Esophagus squamous epithelium (tissue), 5 donors: ENCODE measurements around the gene KCNN4. TPM values are rescaled to one million over a fixed set of nuclear protein-coding genes. Genes with fewer than 3 reads are reported as not detected.

Source experiments
- DNase-seq: peaks from one replicate; lab custom pipeline; 2025; lab: John Stamatoyannopoulos, UW
- H3K27ac ChIP-seq, 4 donors: fragments of 200-600 bp; sonication (generic); one replicate each; pipeline ENCODE4 v1.5.1; 2016 to 2019; ENCODE audit warnings: mild to moderate bottlenecking in 1 of 4
- H3K27me3 ChIP-seq, 4 donors: fragments of 200-600 bp; sonication (generic); 1 replicate in 3 of 4; 2 replicates in 1 of 4; pipeline versions ENCODE4 v1.5.1 to v1.6.0; 2017 to 2021; ENCODE audit warnings: antibody characterized with exemption in 1 of 4
- H3K36me3 ChIP-seq, 3 donors: fragments of 200-600 bp; sonication (generic); one replicate each; pipeline ENCODE4 v1.5.1; 2016 to 2019
- H3K4me1 ChIP-seq, 3 donors: fragments of 200-600 bp; sonication (generic); one replicate each; pipeline ENCODE4 v1.5.1; 2017 to 2019
- H3K4me3 ChIP-seq, 4 donors: fragments of 200-600 bp; sonication (generic); 1 replicate in 3 of 4; 2 replicates in 1 of 4; pipeline ENCODE4 v1.5.1; 2016 to 2019; ENCODE audit warnings: mild to moderate bottlenecking in 2 of 4, moderate library complexity in 1 of 4
- H3K9me3 ChIP-seq, 3 donors: fragments of 200-600 bp; sonication (generic); one replicate each; pipeline ENCODE4 v1.5.1; 2016 to 2019
- POLR2A ChIP-seq, 4 donors: fragments of 450-650 bp; IDR thresholded peaks; one replicate each; pipeline ENCODE4 v1.6.1; 2017; ENCODE audit warnings: antibody characterized with exemption in 4 of 4, mild to moderate bottlenecking in 4 of 4, moderate library complexity in 3 of 4
- WGBS, 2 donors: methylation state at CpG; one replicate each; pipeline ENCODE4 v1.1.5; 2018; 5-methylcytosine and 5-hydroxymethylcytosine counted together
- intact Hi-C: fragments of 100-400 bp; cut with DNase I; formaldehyde crosslinking; loops from one replicate; pipeline ENCODE4 v1.15.0; 2022
- total RNA-seq, 4 donors: library from RNA; depleted of rRNA; stranded (reverse); fragments of >200 nt; gene quantifications; one replicate each; pipeline ENCODE4 v1.1.0, GENCODE V29; 2016
- TF ChIP-seq, protein P1 (sequence below), 6 experiments: fragments of 450-650 bp in 4 of 6; fragments of 200-600 bp in 2 of 6; sonication (generic) in 2 of 6; IDR thresholded peaks; one replicate each; pipeline ENCODE4 v1.5.1; 2016 to 2019; ENCODE audit warnings: antibody characterized with exemption in 6 of 6, mild to moderate bottlenecking in 4 of 6, moderate library complexity in 4 of 6
- donor health status: DM: yes; HTN: yes; CAD: no.

KCNN4 gene
- total RNA-seq, 4 donors from 2014 or later: 3.2 to 16.9 (median 5.3) TPM

DNA sequence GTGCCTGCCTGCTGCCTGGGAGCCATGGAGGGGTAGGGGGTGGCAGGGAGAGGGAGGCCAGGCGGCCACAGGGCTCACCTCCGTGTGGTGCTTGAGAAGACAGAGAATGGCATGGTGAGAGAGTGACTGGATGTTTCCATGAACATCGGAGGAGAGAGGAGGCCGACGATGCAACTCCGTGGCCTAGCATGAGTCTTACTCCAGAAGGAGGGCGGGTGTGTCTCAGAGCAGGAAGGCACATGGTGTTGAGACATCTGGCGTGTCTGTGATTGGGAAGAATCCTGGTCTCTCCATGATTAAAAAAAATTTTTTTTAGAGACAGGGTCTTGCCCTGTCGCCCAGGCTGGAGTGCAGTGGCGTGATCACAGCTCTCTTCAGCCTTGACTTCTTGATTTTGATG is 59.8 kb downstream of the KCNN4 start:
- WGBS, 2 donors: 80% methylated on average over 9 to 10 of the region's 10 CpGs
- no peaks in the 10 kb centered on the region for H3K4me1 ChIP-seq
- no peaks in the 10 kb centered on the region for H3K9me3 ChIP-seq
- intact Hi-C loops: no loop called here
- no peak overlapping the region for H3K4me3 ChIP-seq
- no peaks in the 10 kb centered on the region for H3K36me3 ChIP-seq
- TF ChIP-seq POLR2A (IDR thresholded peaks at IDR 0.05): no peak
- TF ChIP-seq, protein P1, sequence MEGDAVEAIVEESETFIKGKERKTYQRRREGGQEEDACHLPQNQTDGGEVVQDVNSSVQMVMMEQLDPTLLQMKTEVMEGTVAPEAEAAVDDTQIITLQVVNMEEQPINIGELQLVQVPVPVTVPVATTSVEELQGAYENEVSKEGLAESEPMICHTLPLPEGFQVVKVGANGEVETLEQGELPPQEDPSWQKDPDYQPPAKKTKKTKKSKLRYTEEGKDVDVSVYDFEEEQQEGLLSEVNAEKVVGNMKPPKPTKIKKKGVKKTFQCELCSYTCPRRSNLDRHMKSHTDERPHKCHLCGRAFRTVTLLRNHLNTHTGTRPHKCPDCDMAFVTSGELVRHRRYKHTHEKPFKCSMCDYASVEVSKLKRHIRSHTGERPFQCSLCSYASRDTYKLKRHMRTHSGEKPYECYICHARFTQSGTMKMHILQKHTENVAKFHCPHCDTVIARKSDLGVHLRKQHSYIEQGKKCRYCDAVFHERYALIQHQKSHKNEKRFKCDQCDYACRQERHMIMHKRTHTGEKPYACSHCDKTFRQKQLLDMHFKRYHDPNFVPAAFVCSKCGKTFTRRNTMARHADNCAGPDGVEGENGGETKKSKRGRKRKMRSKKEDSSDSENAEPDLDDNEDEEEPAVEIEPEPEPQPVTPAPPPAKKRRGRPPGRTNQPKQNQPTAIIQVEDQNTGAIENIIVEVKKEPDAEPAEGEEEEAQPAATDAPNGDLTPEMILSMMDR (IDR thresholded peaks at IDR 0.05): no peak
- peaks cover 0 to 19% (median 0%) of the 10 kb centered on the region in 4 donors for H3K27me3 ChIP-seq
- DNase-seq: no peak
- H3K27ac ChIP-seq: no peak overlapping the region

DNA sequence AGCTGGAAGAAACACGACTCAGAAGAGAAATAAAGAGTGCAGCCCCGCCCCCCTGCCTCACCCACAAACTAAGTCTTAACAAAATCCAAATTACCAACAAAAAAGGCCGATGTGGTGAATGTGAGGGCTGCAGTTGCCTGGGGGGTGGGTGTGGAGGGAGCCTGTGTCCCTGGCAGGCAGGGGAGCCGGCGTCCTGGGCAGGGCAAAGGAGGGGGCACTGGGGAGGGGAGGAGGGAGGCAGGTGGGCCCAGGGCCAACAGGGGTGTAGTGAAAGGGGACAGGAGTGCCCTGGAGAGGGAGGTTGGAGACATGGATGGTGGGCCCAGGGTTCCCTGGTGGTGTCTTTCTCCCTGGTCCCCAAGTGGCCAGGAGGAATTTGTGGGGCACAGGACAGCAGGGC is 60.9 kb downstream of the KCNN4 start:
- no peaks in the 10 kb centered on the region for H3K9me3 ChIP-seq
- H3K27me3 ChIP-seq: peaks cover 0 to 19% (median 0%) of the 10 kb centered on the region in 4 donors
- H3K36me3 ChIP-seq: no peaks in the 10 kb centered on the region
- no peak overlapping the region for H3K4me3 ChIP-seq
- WGBS, 2 donors: 32 to 38% methylated on average over 4 to 5 of the region's 5 CpGs
- DNase-seq: no peak
- no peak for TF ChIP-seq POLR2A (IDR thresholded peaks at IDR 0.05)
- TF ChIP-seq, protein P1 (IDR thresholded peaks at IDR 0.05): no peak
- H3K27ac ChIP-seq: no peak overlapping the region
- intact Hi-C loops: no loop called here
- no peaks in the 10 kb centered on the region for H3K4me1 ChIP-seq

DNA sequence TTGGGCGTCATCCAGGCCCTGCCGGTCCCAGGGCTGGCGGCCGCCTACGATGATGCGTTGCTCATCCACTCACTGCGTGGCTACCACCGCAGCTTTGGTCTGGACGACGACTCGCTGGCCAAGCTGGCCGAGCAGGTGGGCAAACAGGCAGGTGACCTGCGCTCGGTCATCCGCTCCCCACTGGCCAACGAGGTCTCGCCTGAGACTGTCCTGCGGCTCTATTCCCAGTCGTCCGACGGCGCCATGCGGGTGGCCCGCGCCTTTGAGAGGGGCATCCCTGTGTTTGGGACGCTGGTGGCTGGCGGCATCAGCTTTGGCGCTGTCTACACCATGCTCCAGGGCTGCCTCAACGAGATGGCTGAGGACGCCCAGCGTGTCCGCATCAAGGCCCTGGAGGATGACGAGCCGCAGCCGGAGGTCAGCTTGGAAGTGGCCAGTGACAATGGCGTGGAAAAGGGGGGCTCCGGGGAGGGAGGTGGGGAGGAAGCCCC is 61.4 kb downstream of the KCNN4 start:
- Histone ChIP-seq H3K27me3 (peaks cover 0 to 19% (median 0%) of the 10 kb centered on the region in 4 donors), H3K4me1 (no peaks in the 10 kb centered on the region), H3K9me3 (no peaks in the 10 kb centered on the region), H3K36me3 (no peaks in the 10 kb centered on the region), H3K4me3 (no peak overlapping the region), H3K27ac (no peak overlapping the region)
- WGBS, 2 donors: 29 to 92% methylated on average over 1 to 16 of the region's 37 CpGs
- DNase-seq: no peak
- no peak for TF ChIP-seq POLR2A (IDR thresholded peaks at IDR 0.05)
- TF ChIP-seq, protein P1 (IDR thresholded peaks at IDR 0.05): no peak
- intact Hi-C loops: no loop called here

DNA sequence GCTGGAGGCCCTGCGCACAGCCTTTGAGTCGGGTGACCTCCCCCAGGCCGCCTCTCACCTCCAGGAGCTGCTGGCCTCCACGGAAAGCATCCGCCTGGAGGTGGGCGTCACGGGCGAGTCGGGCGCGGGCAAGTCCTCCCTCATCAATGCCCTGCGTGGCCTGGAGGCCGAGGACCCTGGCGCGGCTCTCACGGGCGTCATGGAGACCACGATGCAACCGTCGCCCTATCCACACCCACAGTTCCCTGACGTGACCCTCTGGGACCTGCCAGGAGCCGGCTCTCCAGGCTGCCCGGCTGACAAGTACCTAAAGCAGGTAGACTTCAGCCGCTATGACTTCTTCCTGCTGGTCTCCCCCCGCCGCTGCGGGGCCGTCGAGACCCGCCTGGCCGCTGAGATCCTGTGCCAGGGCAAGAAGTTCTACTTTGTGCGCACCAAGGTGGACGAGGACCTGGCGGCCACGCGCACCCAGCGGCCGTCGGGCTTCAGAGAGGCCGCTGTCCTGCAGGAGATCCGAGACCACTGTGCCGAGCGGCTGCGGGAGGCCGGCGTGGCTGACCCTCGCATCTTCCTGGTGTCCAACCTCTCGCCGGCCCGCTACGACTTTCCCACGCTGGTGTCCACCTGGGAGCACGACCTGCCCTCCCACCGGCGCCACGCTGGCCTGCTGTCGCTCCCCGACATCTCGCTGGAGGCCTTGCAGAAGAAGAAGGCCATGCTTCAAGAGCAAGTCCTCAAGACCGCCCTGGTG is 62.0 kb downstream of the KCNN4 start:
- WGBS, 2 donors: 87 to 96% methylated on average over 5 to 10 of the region's 60 CpGs
- DNase-seq: no peak
- Histone ChIP-seq H3K4me3 (no peak overlapping the region), H3K27ac (no peak overlapping the region), H3K9me3 (no peaks in the 10 kb centered on the region), H3K36me3 (no peaks in the 10 kb centered on the region), H3K4me1 (no peaks in the 10 kb centered on the region), H3K27me3 (peaks cover 0 to 19% (median 0%) of the 10 kb centered on the region in 4 donors)
- intact Hi-C loops: no loop called here
- TF ChIP-seq, protein P1 (IDR thresholded peaks at IDR 0.05): no peak
- no peak for TF ChIP-seq POLR2A (IDR thresholded peaks at IDR 0.05)

Other genes with a start within 250 kb of the KCNN4 start
- not detected for gene ZNF575, start 247.8 kb downstream of the KCNN4 start, total RNA-seq
- 10 to 100 TPM; 12.3 to 23.8 (median 18.6) TPM for gene XRCC1, start 205.4 kb downstream of the KCNN4 start, total RNA-seq
- gene PINLYP, start 205.2 kb downstream of the KCNN4 start, total RNA-seq: 10 to 100 TPM in 2 of 4 donors, 1 to 10 TPM in 2; 1.9 to 23.3 (median 9.3) TPM
- 10 to 100 TPM in 3 of 4 donors, 1 to 10 TPM in 1; 9.6 to 18.4 (median 15.1) TPM for gene IRGQ, start 184.8 kb downstream of the KCNN4 start, total RNA-seq
- 10 to 100 TPM in 2 of 4 donors, 1 to 10 TPM in 2; 4.2 to 16.8 (median 10.0) TPM for gene ZNF576, start 184.4 kb downstream of the KCNN4 start, total RNA-seq
- gene SRRM5, start 168.9 kb downstream of the KCNN4 start, total RNA-seq: under 1 TPM in 1 of 4 donors, not detected in 3; 0.38 TPM
- 10 to 100 TPM in 2 of 4 donors, 1 to 10 TPM in 2; 7.9 to 19.3 (median 11.8) TPM for gene ZNF428, start 161.3 kb downstream of the KCNN4 start, total RNA-seq
- 10 to 100 TPM in 3 of 4 donors, 1 to 10 TPM in 1; 8.8 to 22.8 (median 10.5) TPM for gene CADM4, start 141.1 kb downstream of the KCNN4 start, total RNA-seq
- 10 to 100 TPM in 1 of 4 donors, 1 to 10 TPM in 3; 6.7 to 31.9 (median 8.0) TPM for gene PLAUR, start 110.8 kb downstream of the KCNN4 start, total RNA-seq
- not detected for gene IRGC, start 64.9 kb downstream of the KCNN4 start, total RNA-seq
- gene SMG9, start 26.0 kb downstream of the KCNN4 start, total RNA-seq: 10 to 100 TPM; 16.0 to 22.7 (median 21.1) TPM
- gene LYPD5, start 21.5 kb upstream of the KCNN4 start, total RNA-seq: 10 to 100 TPM in 3 of 4 donors, 1 to 10 TPM in 1; 9.9 to 32.0 (median 22.4) TPM
- gene ZNF283, start 46.3 kb upstream of the KCNN4 start, total RNA-seq: 10 to 100 TPM in 1 of 4 donors, 1 to 10 TPM in 3; 1.5 to 19.1 (median 6.5) TPM
- gene ZNF404, start 103.0 kb upstream of the KCNN4 start, total RNA-seq: 1 to 10 TPM; 1.3 to 1.7 (median 1.5) TPM
- 1 to 10 TPM; 5.0 to 8.4 (median 6.4) TPM for gene ZNF45, start 154.3 kb upstream of the KCNN4 start, total RNA-seq
- 10 to 100 TPM in 1 of 4 donors, 1 to 10 TPM in 3; 1.4 to 12.9 (median 2.2) TPM for gene ZNF221, start 170.3 kb upstream of the KCNN4 start, total RNA-seq
- 1 to 10 TPM; 2.0 to 7.1 (median 3.8) TPM for gene ZNF155, start 203.2 kb upstream of the KCNN4 start, total RNA-seq
- gene ZNF230, start 222.0 kb upstream of the KCNN4 start, total RNA-seq: 1 to 10 TPM; 1.1 to 6.3 (median 1.8) TPM
- gene ZNF222, start 244.4 kb upstream of the KCNN4 start, total RNA-seq: 1 to 10 TPM; 1.1 to 6.7 (median 3.1) TPM